HG03159 (cell line): ENCODE data around the gene LRRK2.
"Not testable (repeated sequence)": the region's sequence is repeated elsewhere in the genome, so short reads cannot be mapped to it uniquely, and the experiment has no call there.

Experiments used
- ATAC-seq: cut with Tn5 transposase; IDR thresholded peaks from one replicate; pipeline ENCODE4 v1.9.1; 2021; ENCODE audit warnings: mild to moderate bottlenecking, moderate library complexity; ENCODE audit not compliant: unreplicated experiment

Gene LRRK2

GRCh38 chr12:40244526-40245156 is 19.8 kb downstream of the LRRK2 start:
- ATAC-seq, result not testable (repeated sequence)

DNA sequence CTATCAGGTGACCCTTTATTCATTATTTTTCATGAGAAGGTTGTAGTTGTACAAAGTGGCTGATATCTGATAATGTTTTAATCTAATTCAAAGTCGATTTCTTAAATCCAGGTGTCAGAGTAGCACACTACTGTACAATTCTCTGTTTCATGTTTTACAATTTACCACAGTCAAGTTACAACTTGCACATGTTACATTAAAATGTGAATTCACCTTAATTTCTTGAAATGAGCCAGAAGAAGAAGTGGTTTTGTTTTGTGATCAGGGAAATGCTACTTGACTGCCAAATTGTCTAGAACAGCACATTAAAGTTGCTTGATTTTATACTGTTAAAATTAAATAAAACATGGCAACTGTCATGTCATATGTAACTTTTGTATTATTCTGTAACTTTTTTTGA is 23.2 kb downstream of the LRRK2 start:
- ATAC-seq, result no peak

DNA sequence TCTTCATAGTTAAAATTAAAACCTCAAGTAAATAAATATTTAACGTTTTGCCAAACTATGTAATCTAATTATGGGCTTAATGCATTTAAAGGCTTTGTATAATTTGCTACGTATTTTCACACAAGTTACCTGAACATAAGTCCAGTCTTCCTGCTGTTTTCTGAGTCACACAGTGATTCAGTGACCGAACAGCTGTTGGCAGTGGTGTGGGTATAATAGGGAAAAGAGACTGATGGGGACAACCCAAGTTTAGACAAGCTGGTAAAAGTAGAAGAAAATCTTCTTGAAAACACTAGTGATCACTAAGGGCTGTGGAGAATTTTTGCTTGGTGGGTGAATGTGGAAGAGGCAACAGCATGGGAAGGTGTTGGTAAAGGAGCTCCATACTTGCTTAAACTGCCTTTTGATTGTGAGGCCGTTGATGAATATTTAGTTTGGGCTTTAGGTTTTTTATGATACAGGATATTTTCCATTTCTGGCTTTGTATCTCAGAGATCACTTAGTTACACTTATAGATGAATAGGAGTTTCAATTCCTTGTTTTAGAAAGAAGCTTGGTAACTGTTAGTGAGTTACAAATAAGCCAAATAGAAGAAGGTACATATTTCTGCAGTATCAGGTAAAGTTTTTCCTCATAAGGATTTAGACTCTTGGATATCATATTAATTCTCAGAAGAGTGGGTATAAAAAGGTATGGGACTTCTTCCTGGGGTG is 23.9 kb downstream of the LRRK2 start:
- peak; percentile 72 for ATAC-seq

DNA sequence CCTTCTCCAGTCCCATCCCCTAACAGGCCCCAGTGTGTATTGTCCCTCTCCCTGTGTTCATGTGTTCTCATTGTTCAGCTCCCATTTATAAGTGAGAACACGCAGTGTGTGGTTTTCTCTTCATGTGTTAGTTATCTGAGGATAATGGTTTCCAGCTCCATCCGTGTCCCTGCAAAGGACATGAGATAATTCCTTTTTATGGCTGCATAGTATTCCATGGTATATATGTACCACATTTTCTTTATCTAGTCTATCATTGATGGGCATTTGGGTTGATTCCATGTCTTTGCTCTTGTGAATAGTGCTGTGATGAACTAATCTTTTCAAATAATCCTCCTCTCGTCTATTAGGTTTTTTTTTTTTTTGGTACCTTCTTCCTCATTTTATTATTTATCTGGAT is 25.9 kb downstream of the LRRK2 start:
- ATAC-seq, result not testable (repeated sequence)

GRCh38 chr12:40253936-40254335 is 29.1 kb downstream of the LRRK2 start:
- ATAC-seq, result no peak

DNA sequence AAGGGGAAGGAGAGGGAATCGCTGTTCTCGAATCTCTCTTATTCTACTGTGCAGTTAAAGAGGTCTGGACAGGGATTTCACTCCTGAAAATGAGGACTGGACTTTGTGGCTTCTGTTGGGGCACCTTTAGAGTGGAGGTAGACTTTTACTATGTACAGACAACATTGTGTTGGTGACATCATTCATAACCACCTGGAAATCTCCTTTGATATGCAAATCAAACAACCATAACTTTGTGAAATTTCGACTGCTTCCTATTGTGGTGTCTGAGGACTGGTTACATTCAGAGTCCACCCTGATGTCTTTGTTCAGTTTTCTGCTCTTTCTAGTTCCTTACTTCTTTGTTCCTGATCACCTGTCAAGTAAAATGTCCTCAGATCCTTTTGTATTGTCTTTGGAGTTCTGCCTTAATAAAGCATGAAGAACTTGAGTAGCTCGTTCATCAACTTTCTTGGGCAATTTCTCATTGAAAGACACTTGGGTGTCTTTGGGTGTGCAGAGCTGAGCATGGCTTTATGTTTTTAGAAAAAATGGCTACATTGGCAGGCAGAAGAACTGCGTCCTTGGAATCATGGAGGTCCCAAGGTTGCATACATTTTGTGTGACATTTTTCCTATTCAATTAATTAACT is 29.8 kb downstream of the LRRK2 start:
- ATAC-seq, result no peak

DNA sequence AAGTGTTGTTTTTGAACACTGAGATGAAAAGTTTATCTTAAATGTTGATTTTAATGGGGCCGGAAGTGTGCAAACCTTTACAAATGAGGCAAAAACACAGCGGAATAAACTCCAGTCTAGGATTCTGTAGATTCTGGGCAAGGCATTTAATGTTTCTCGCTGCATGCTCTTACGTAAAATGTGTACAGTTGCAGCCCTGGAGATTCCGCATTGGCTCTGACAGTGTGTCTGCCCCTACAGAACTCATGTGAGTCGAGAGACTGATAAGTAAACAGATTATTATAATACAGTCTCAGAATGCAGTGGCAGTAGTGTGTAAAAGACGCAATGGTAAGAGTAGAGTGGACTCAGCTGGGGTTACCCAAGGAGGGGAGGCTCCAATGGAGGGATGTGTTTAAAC is 33.6 kb downstream of the LRRK2 start:
- no peak for ATAC-seq

- peak; percentile 84 for ATAC-seq
Observed at GRCh38 chr12:40261937-40262336, 37.1 kb downstream of the LRRK2 start.

- peak; percentile 83 for ATAC-seq
Observed at GRCh38 chr12:40262657-40263056, 37.9 kb downstream of the LRRK2 start.

GRCh38 chr12:40263616-40264409 is 39.0 kb downstream of the LRRK2 start:
- no peak for ATAC-seq

- ATAC-seq, result no peak
Observed at GRCh38 chr12:40271981-40272664, 47.3 kb downstream of the LRRK2 start.

- no peak for ATAC-seq
Observed at GRCh38 chr12:40281791-40282364, 57.1 kb downstream of the LRRK2 start.

- no peak for ATAC-seq
Observed at GRCh38 chr12:40286583-40286982, 61.8 kb downstream of the LRRK2 start.

GRCh38 chr12:40287369-40287975 is 62.7 kb downstream of the LRRK2 start:
- ATAC-seq, result no peak

- no peak for ATAC-seq
Observed at GRCh38 chr12:40292788-40293429, 68.1 kb downstream of the LRRK2 start.

DNA sequence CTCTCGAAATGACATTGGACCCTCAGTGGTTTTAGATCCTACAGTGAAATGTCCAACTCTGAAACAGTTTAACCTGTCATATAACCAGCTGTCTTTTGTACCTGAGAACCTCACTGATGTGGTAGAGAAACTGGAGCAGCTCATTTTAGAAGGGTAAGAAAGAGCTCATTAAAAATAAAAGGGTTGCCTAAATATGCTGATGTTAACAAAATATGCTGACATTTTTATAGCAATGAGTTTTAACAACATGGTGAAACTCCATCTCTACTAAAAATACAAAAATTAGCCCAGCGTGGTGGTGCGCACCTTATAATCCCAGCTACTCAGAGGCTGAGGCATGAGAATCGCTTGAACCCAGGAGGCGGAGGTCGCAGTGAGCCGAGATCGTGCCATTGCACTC is 73.5 kb downstream of the LRRK2 start:
- no peak for ATAC-seq

- ATAC-seq, result no peak
Observed at GRCh38 chr12:40300490-40300889, 75.7 kb downstream of the LRRK2 start.

- ATAC-seq, result no peak
Observed at GRCh38 chr12:40309001-40309400, 84.2 kb downstream of the LRRK2 start.

DNA sequence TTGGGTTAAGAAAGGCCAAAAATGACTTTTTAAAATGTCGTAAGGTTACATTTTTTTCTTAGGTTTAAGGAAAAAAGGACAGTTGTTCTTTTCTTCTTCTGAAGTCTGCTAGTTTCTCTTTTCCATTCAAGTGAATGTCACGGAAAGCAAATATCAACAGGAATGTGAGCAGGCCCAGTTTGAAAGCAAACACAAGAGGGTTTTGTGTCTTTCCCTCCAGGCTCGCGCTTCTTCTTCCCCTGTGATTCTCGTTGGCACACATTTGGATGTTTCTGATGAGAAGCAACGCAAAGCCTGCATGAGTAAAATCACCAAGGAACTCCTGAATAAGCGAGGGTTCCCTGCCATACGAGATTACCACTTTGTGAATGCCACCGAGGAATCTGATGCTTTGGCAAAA is 85.4 kb downstream of the LRRK2 start:
- no peak for ATAC-seq

GRCh38 chr12:40312196-40312595 is 87.4 kb downstream of the LRRK2 start:
- ATAC-seq, result no peak
